Parathyroid adenoma (tissue), 2 donors: ENCODE measurements around the gene ZNF780A.
A peak's percentile ranks its signal among the peaks of the same experiment; 100 is the strongest.
"Not testable (repeated sequence)": the region's sequence is repeated elsewhere in the genome, so short reads cannot be mapped to it uniquely, and the experiment has no call there.

Experiments used
- H2AFZ ChIP-seq: fragments of 300-600 bp; sonication (generic); one replicate; pipeline ENCODE4 v1.7.0; 2017; ENCODE audit warnings: antibody characterized with exemption, mild to moderate bottlenecking
- H3K27ac ChIP-seq: fragments of 300-600 bp; sonication (generic); one replicate; pipeline ENCODE4 v1.7.0; 2017
- H3K27me3 ChIP-seq: fragments of 300-600 bp; sonication (generic); one replicate; pipeline ENCODE4 v1.7.0; 2017; ENCODE audit warnings: low read length; ENCODE audit not compliant: control insufficient read depth, insufficient read depth
- H3K36me3 ChIP-seq: fragments of 300-600 bp; sonication (generic); one replicate; pipeline ENCODE4 v1.7.0; 2017; ENCODE audit warnings: low read length; ENCODE audit not compliant: control insufficient read depth, insufficient read depth
- H3K4me1 ChIP-seq: fragments of 300-600 bp; sonication (generic); one replicate; pipeline ENCODE4 v1.7.0; 2017; ENCODE audit warnings: control low read depth
- H3K4me2 ChIP-seq: fragments of 300-600 bp; sonication (generic); one replicate; pipeline ENCODE4 v1.7.0; 2017; ENCODE audit warnings: low read length
- H3K4me3 ChIP-seq: fragments of 300-600 bp; sonication (generic); one replicate; pipeline ENCODE4 v1.7.0; 2017; ENCODE audit warnings: low read depth, low read length
- H3K79me2 ChIP-seq: fragments of 300-600 bp; sonication (generic); one replicate; pipeline ENCODE4 v1.7.0; 2017; ENCODE audit warnings: control low read depth
- H3K9ac ChIP-seq: fragments of 300-600 bp; sonication (generic); one replicate; pipeline ENCODE4 v1.7.0; 2017; ENCODE audit warnings: mild to moderate bottlenecking
- H3K9me3 ChIP-seq: fragments of 300-600 bp; sonication (generic); one replicate; pipeline ENCODE4 v1.7.0; 2017; ENCODE audit warnings: low read length; ENCODE audit not compliant: control insufficient read depth
- TF ChIP-seq, protein P1 (sequence below): fragments of 300-600 bp; sonication (generic); IDR thresholded peaks from one replicate; pipeline ENCODE4 v1.7.0; 2017; ENCODE audit warnings: antibody characterized with exemption, mild to moderate bottlenecking
- donor health status: primary hyperparathyroidism.

Gene ZNF780A

DNA sequence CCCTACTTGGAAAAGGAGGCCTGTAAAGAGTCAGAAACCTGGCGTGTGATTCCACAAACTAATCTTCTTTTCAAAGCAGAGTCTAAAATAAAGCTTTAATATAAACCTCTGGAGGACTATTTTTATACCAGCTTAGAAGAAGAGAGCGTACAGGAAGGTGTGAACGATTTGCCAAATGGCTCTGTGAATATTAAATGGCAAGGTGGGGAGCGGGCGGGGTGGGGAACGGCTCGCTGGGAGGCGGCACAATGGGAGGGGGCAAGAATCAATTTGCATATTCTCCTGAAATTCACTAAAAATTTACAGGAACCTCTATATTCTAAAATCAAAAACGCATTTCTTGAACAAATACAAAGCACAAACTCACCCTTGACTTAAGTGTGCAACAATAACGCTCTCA, 35.7 kb downstream of the ZNF780A start:
- no peaks in the 10 kb centered on the region for H3K27me3 ChIP-seq
- H2AFZ ChIP-seq = no peak overlapping the region
- no peaks in the 10 kb centered on the region for H3K4me1 ChIP-seq
- H3K36me3 ChIP-seq = no peaks in the 10 kb centered on the region
- H3K4me2 ChIP-seq = peak overlapping the region; percentile 83
- H3K9ac ChIP-seq = no peak overlapping the region
- TF ChIP-seq, protein P1, sequence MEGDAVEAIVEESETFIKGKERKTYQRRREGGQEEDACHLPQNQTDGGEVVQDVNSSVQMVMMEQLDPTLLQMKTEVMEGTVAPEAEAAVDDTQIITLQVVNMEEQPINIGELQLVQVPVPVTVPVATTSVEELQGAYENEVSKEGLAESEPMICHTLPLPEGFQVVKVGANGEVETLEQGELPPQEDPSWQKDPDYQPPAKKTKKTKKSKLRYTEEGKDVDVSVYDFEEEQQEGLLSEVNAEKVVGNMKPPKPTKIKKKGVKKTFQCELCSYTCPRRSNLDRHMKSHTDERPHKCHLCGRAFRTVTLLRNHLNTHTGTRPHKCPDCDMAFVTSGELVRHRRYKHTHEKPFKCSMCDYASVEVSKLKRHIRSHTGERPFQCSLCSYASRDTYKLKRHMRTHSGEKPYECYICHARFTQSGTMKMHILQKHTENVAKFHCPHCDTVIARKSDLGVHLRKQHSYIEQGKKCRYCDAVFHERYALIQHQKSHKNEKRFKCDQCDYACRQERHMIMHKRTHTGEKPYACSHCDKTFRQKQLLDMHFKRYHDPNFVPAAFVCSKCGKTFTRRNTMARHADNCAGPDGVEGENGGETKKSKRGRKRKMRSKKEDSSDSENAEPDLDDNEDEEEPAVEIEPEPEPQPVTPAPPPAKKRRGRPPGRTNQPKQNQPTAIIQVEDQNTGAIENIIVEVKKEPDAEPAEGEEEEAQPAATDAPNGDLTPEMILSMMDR = no peak
- no peak overlapping the region for H3K27ac ChIP-seq
- no peaks in the 10 kb centered on the region for H3K79me2 ChIP-seq
- no peaks in the 10 kb centered on the region for H3K9me3 ChIP-seq
- H3K4me3 ChIP-seq = peak overlapping the region; percentile 89

DNA sequence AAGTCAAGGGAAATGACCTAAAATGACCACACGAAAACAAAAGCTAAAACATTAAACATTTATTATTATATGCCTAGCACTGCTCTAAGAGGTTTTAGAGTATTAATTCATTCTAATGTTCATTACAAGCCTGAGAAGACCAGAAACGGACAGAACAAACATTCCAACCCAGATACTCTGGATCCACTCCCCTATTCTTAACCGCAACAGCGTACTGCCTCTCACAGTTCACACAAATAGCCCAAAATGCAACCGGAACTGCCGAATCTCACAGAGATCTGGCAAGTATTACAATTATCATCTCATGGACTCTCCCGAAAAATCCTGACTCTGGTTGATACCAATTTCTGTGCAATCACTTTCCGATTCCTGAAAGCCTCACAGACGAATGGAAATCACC, 36.1 kb downstream of the ZNF780A start:
- H3K9me3 ChIP-seq = no peaks in the 10 kb centered on the region
- no peak overlapping the region for H3K4me3 ChIP-seq
- no peaks in the 10 kb centered on the region for H3K79me2 ChIP-seq

DNA sequence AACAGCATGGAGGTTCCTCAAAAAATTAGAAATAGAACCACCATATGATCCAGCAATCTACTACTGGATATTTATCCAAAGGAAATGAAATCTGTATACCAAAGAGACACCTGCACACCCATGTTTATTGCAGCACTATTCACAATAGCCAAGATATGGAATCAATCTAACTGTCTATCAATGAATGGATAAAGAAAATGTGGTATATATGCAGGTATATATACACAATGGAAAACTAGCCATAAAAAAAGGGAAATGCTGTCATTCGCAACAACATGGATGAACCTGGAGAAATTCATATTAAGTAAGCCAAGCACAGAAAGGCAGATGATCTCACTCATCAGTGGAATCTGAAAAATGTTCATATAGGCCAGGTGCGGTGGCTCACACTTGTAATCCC, 37.3 kb downstream of the ZNF780A start:
- no peaks in the 10 kb centered on the region for H3K79me2 ChIP-seq
- no peaks in the 10 kb centered on the region for H3K4me1 ChIP-seq
- TF ChIP-seq, protein P1 = no peak
- H3K36me3 ChIP-seq = no peaks in the 10 kb centered on the region
- no peak overlapping the region for H3K4me2 ChIP-seq
- no peaks in the 10 kb centered on the region for H3K27me3 ChIP-seq
- no peak overlapping the region for H3K9ac ChIP-seq
- no peaks in the 10 kb centered on the region for H3K9me3 ChIP-seq
- no peak overlapping the region for H3K27ac ChIP-seq
- H3K4me3 ChIP-seq = no peak overlapping the region
- H2AFZ ChIP-seq = no peak overlapping the region

More for the DNA sequence above, 36.1 kb downstream of the ZNF780A start:
- Histone ChIP-seq H2AFZ (no peak overlapping the region), H3K9ac (no peak overlapping the region), H3K36me3 (no peaks in the 10 kb centered on the region), H3K4me2 (peak overlapping the region; percentile 83), H3K27ac (no peak overlapping the region), H3K4me1 (no peaks in the 10 kb centered on the region), H3K27me3 (no peaks in the 10 kb centered on the region)
- TF ChIP-seq, protein P1 = no peak

DNA sequence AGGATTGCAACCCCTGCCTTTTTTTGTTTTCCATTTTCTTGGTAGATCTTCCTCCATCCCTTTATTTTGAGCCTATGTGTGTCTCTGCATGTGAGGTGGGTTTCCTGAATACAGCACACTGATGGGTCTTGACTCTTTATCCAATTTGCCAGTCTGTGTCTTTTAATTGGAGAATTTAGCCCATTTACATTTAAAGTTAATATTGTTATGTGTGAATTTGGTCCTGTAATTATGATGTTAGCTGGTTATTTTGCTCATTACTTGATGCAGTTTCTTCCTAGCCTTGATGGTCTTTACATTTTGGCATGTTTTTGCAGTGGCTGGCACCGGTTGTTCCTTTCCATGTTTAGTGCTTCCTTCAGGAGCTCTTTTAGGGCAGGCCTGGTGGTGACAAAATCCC, 49.0 kb downstream of the ZNF780A start:
- not testable (repeated sequence) for H3K4me3 ChIP-seq, H3K4me1 ChIP-seq, H2AFZ ChIP-seq, H3K9me3 ChIP-seq, H3K9ac ChIP-seq, H3K27ac ChIP-seq, H3K4me2 ChIP-seq, H3K27me3 ChIP-seq, H3K79me2 ChIP-seq
- peaks cover 11% of the 10 kb centered on the region for H3K36me3 ChIP-seq

DNA sequence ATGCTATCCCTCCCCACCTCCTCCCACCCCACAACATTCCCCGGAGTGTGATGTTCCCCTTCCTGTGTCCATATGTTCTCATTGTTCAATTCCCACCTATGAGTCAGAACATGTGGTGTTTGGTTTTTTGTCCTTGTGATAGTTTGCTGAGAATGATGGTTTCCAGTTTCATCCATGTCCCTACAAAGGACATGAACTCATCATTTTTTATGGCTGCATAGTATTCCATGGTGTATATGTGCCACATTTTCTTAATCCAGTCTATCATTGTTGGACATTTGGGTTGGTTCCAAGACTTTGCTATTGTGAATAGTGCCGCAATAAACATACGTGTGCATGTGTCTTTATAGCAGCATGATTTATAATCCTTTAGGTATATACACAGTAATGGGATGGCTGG, 52.7 kb downstream of the ZNF780A start:
- not testable (repeated sequence) for H3K9ac ChIP-seq, H3K9me3 ChIP-seq, H2AFZ ChIP-seq, H3K27me3 ChIP-seq, H3K27ac ChIP-seq, H3K4me3 ChIP-seq, H3K36me3 ChIP-seq, H3K4me1 ChIP-seq, H3K79me2 ChIP-seq, H3K4me2 ChIP-seq

DNA sequence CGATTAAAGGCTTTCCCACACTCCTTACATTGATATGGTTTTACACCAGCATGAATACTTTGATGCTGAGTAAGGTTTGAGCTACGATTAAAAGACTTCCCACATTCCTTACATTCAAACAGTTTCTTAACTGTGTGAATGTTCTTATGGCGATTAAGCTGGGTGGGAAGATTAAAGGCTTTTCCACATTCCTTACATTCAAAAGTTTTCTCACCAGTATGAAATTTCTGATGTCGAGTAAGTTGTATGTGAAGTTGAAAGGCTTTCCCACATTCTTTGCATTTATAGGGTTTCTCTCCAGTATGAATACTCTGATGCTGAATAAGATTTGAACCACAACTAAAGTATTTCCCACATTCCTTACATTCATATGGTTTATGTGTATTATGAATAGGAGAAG, 54.7 kb downstream of the ZNF780A start:
- Histone ChIP-seq H3K79me2 (no peaks in the 10 kb centered on the region), H3K4me1 (no peaks in the 10 kb centered on the region), H3K36me3 (peaks cover 9% of the 10 kb centered on the region), H3K4me2 (no peak overlapping the region), H3K4me3 (no peak overlapping the region), H3K9ac (no peak overlapping the region), H3K9me3 (peaks cover 10% of the 10 kb centered on the region), H3K27me3 (no peaks in the 10 kb centered on the region), H2AFZ (no peak overlapping the region), H3K27ac (no peak overlapping the region)
- TF ChIP-seq, protein P1 = no peak
